Cortex of kidney (tissue), 1 donor: ENCODE measurements around the gene TFPI.
"Not testable (repeated sequence)": the region's sequence is repeated elsewhere in the genome, so short reads cannot be mapped to it uniquely, and the experiment has no call there.

Experiments used
- DNase-seq: peaks from one replicate; lab custom pipeline; 2025; lab: John Stamatoyannopoulos, UW

The TFPI gene

GRCh38 chr2:187552828-187553681 lies 1.2 kb downstream of the TFPI start:
- DNase-seq, result no peak

- no peak for DNase-seq
These were observed 1.9 kb downstream of the TFPI start for GRCh38 chr2:187552381-187552780.

GRCh38 chr2:187550857-187551256 lies 3.4 kb downstream of the TFPI start:
- DNase-seq, result no peak

- no peak for DNase-seq
These were observed 4.2 kb downstream of the TFPI start for GRCh38 chr2:187549951-187550555.

- DNase-seq, result no peak
These were observed 5.0 kb downstream of the TFPI start for GRCh38 chr2:187549193-187549592.

- no peak for DNase-seq
These were observed 5.6 kb downstream of the TFPI start for GRCh38 chr2:187548656-187549055.

- no peak for DNase-seq
These were observed 6.8 kb downstream of the TFPI start for GRCh38 chr2:187547353-187547979.

GRCh38 chr2:187546762-187547333 lies 7.4 kb downstream of the TFPI start:
- DNase-seq, result no peak

GRCh38 chr2:187545238-187545751 lies 8.9 kb downstream of the TFPI start:
- DNase-seq, result no peak

GRCh38 chr2:187544371-187545080 lies 9.7 kb downstream of the TFPI start:
- no peak for DNase-seq

GRCh38 chr2:187543488-187543887 lies 10.7 kb downstream of the TFPI start:
- DNase-seq, result no peak

GRCh38 chr2:187542123-187542522 lies 12.1 kb downstream of the TFPI start:
- DNase-seq, result no peak

GRCh38 chr2:187541086-187542085 lies 12.8 kb downstream of the TFPI start:
- DNase-seq, result no peak

GRCh38 chr2:187538222-187538621 lies 16.0 kb downstream of the TFPI start:
- not testable (repeated sequence) for DNase-seq

- DNase-seq, result not testable (repeated sequence)
These were observed 18.9 kb downstream of the TFPI start for GRCh38 chr2:187535381-187535780.

- DNase-seq, result no peak
These were observed 21.7 kb downstream of the TFPI start for GRCh38 chr2:187532333-187533120.

GRCh38 chr2:187529977-187530721 lies 24.1 kb downstream of the TFPI start:
- DNase-seq, result no peak

GRCh38 chr2:187529248-187529976 lies 24.8 kb downstream of the TFPI start:
- no peak for DNase-seq
